Sigmoid colon (tissue), 7 donors: ENCODE data around the gene SPATS1. TPM values are rescaled to one million over a fixed set of nuclear protein-coding genes. Genes with fewer than 3 reads are reported as not detected.
"Not testable (repeated sequence)": the region's sequence is repeated elsewhere in the genome, so short reads cannot be mapped to it uniquely, and the experiment has no call there.

Source experiments
- DNase-seq: peaks from one replicate; pipeline ENCODE4 v3.0.0-alpha.2; 2019
- H3K27ac ChIP-seq, 4 donors: fragments of 200-600 bp; sonication (generic); one replicate each; pipeline ENCODE4 v1.5.1; 2016 to 2019; ENCODE audit warnings: mild to moderate bottlenecking in 1 of 4
- H3K27me3 ChIP-seq, 3 donors: fragments of 200-600 bp; sonication (generic); one replicate each; pipeline ENCODE4 v1.5.1; 2019; ENCODE audit warnings: mild to moderate bottlenecking in 1 of 3
- H3K36me3 ChIP-seq, 4 donors: fragments of 200-600 bp; sonication (generic); one replicate each; pipeline ENCODE4 v1.5.1; 2016 to 2019
- H3K4me1 ChIP-seq, 4 donors: fragments of 200-600 bp; sonication (generic); one replicate each; pipeline ENCODE4 v1.5.1; 2017 to 2019
- H3K4me3 ChIP-seq, 4 donors: fragments of 200-600 bp; sonication (generic); one replicate each; pipeline ENCODE4 v1.5.1; 2017 to 2019; ENCODE audit warnings: mild to moderate bottlenecking in 2 of 4, moderate library complexity in 1 of 4
- H3K9me3 ChIP-seq, 4 donors: fragments of 200-600 bp in 3 of 4; sonication (generic) in 3 of 4; one replicate each; pipeline versions ENCODE4 v1.5.1 to v1.6.1; 2013 to 2019
- EP300 ChIP-seq, 4 donors: sonication (generic); formaldehyde crosslinking; IDR thresholded peaks; one replicate each; pipeline ENCODE4 v1.6.1; 2017; ENCODE audit warnings: antibody characterized with exemption in 4 of 4
- POLR2A ChIP-seq, 2 donors: fragments of 450-650 bp; IDR thresholded peaks; one replicate each; pipeline ENCODE4 v1.6.1; 2016; ENCODE audit warnings: antibody characterized with exemption in 2 of 2, mild to moderate bottlenecking in 2 of 2, moderate library complexity in 2 of 2
- POLR2AphosphoS5 ChIP-seq, 4 donors: sonication (generic); formaldehyde crosslinking; IDR thresholded peaks; one replicate each; pipeline ENCODE4 v1.6.1; 2017; ENCODE audit warnings: antibody characterized with exemption in 4 of 4
- WGBS, 2 donors: extraction: QIAGEN DNeasy Blood & Tissue Kit; methylation state at CpG; one replicate each; pipeline ENCODE4 v1.1.7; 2013; 5-methylcytosine and 5-hydroxymethylcytosine counted together
- intact Hi-C: fragments of 100-400 bp; cut with DNase I; formaldehyde crosslinking; loops from one replicate; pipeline ENCODE4 v1.15.1; 2023
- polyA plus RNA-seq, 3 donors: library from polyadenylated mRNA; stranded (reverse); fragments of 200-250 nt; gene quantifications; one replicate each; pipeline ENCODE4 v1.2.3, GENCODE V29; 2013
- total RNA-seq, 4 donors: library from RNA; depleted of rRNA; stranded (reverse); fragments of >200 nt; gene quantifications; one replicate each; pipeline ENCODE4 v1.1.0, GENCODE V29; 2016
- TF ChIP-seq, protein P1 (sequence below), 4 experiments: fragments of 450-650 bp in 3 of 4; fragments of 200-600 bp in 1 of 4; IDR thresholded peaks; one replicate each; pipeline ENCODE4 v1.5.1; 2016 to 2019; ENCODE audit warnings: antibody characterized with exemption in 4 of 4, mild to moderate bottlenecking in 3 of 4, moderate library complexity in 2 of 4
- donor health status: healthy with polysubstance abuse.
- donor health status: Bipolar disorder and iron deficiency.
- donor health status: healthy.

SPATS1 gene
- total and polyA plus RNA-seq, 7 donors = not detected

DNA sequence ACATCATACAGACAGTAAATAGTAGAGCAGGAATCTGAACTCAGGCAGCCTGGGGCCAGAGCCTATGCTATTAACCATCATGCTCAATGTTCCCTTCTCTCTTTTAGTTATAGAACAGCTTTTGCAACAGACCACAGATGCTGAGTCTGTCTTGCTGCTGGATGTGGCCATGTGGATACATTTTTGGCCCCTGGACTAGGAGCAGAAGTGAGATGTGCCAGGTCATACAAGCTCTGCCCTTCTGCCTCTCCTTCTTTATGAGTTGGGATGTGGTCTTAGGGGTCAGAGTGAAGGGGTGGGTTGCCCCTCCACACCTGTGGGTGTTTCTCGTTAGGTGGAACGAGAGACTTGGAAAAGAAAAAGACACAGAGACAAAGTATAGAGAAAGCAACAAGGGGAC lies 14.7 kb upstream of the SPATS1 start:
- no peaks in the 10 kb centered on the region for H3K36me3 ChIP-seq
- peaks cover 0 to 13% (median 3%) of the 10 kb centered on the region in 3 donors for H3K27me3 ChIP-seq
- no peak overlapping the region for H3K4me3 ChIP-seq
- no peak for TF ChIP-seq POLR2AphosphoS5 (IDR thresholded peaks at IDR 0.05)
- TF ChIP-seq, protein P1, sequence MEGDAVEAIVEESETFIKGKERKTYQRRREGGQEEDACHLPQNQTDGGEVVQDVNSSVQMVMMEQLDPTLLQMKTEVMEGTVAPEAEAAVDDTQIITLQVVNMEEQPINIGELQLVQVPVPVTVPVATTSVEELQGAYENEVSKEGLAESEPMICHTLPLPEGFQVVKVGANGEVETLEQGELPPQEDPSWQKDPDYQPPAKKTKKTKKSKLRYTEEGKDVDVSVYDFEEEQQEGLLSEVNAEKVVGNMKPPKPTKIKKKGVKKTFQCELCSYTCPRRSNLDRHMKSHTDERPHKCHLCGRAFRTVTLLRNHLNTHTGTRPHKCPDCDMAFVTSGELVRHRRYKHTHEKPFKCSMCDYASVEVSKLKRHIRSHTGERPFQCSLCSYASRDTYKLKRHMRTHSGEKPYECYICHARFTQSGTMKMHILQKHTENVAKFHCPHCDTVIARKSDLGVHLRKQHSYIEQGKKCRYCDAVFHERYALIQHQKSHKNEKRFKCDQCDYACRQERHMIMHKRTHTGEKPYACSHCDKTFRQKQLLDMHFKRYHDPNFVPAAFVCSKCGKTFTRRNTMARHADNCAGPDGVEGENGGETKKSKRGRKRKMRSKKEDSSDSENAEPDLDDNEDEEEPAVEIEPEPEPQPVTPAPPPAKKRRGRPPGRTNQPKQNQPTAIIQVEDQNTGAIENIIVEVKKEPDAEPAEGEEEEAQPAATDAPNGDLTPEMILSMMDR (IDR thresholded peaks at IDR 0.05) = no peak
- TF ChIP-seq POLR2A (IDR thresholded peaks at IDR 0.05) = no peak
- TF ChIP-seq EP300 (IDR thresholded peaks at IDR 0.05) = no peak
- WGBS, 2 donors = 59 to 61% methylated on average over 2 of the region's 2 CpGs
- no peaks in the 10 kb centered on the region for H3K9me3 ChIP-seq
- no peaks in the 10 kb centered on the region for H3K4me1 ChIP-seq
- intact Hi-C loops = no loop called here
- no peak for DNase-seq
- no peak overlapping the region for H3K27ac ChIP-seq

DNA sequence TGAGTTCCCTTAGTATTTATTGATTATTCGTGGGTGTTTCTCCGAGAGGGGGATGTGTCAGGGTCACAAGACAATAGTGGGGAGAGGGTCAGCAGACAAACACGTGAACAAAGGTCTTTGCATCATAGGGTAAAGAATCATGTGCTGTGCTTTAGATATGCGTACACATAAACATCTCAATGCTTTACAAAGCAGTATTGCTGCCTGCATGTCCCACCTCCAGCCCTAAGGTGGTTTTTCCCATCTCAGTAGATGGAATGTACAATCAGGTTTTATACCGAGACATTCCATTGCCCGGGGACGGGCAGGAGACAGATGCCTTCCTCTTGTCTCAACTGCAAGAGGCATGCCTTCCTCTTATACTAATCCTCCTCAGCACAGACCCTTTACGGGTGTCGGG lies 14.2 kb upstream of the SPATS1 start:
- intact Hi-C loops = not testable (repeated sequence)
- 38% methylated on average over 7 of the region's 9 CpGs for WGBS, 2 donors
- H3K27me3 ChIP-seq = peaks cover 0 to 13% (median 3%) of the 10 kb centered on the region in 3 donors

DNA sequence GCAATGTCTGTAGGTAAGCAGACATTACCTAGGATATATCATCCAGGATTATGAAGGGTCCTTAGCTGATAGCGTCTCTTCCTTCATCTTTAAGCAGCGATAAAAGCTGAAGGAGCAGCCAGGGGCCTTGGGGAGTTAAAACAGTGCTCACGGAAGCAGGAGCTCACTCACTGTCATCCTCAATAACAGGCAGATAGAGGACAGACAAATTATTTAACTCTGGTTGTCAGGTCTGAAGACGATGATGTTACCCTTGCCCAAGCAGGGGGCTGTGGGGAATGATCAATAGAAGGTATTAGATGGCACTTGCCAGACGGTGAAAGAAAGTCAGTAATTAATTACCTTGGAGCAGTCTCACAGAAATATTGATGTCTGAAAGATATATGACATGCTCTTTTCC lies 12.6 kb upstream of the SPATS1 start:
- H3K4me1 ChIP-seq = no peaks in the 10 kb centered on the region
- no peak overlapping the region for H3K27ac ChIP-seq
- H3K9me3 ChIP-seq = no peaks in the 10 kb centered on the region
- peaks cover 0 to 17% (median 3%) of the 10 kb centered on the region in 3 donors for H3K27me3 ChIP-seq
- WGBS, 2 donors = 68 to 71% methylated on average over 5 of the region's 5 CpGs
- TF ChIP-seq POLR2A (IDR thresholded peaks at IDR 0.05) (no peak), EP300 (IDR thresholded peaks at IDR 0.05) (no peak), POLR2AphosphoS5 (IDR thresholded peaks at IDR 0.05) (no peak)
- TF ChIP-seq, protein P1 (IDR thresholded peaks at IDR 0.05) = no peak
- no peak for DNase-seq
- H3K4me3 ChIP-seq = no peak overlapping the region
- intact Hi-C loops = loop anchor here (10.0 kb wide), 1 partner anchor 235 kb away; no protein-coding TSS in a partner anchor
- H3K36me3 ChIP-seq = no peaks in the 10 kb centered on the region

More for the DNA sequence above, 14.2 kb upstream of the SPATS1 start:
- not testable (repeated sequence) for H3K9me3 ChIP-seq, H3K27ac ChIP-seq, H3K4me3 ChIP-seq, H3K4me1 ChIP-seq, H3K36me3 ChIP-seq, DNase-seq

DNA sequence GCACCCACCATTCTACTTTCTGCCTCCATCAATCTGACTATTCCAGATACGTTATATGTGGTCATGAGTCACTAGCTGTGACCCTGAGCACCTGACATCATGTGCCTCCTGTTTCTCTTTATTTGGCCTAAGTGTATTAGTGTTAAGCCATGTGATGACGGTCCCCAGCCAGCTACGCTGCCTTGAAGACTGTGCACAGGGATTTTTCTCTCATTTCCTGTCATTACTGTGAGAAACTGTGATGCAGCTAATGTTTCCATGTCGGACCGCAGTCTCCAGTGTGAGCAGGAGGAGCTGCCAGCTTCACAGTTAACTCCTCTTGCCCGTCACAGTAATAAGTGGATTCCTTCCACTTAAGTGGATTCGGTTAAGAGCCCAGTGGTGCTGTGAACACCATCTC lies 9.9 kb upstream of the SPATS1 start:
- DNase-seq = no peak
- Histone ChIP-seq H3K36me3 (no peaks in the 10 kb centered on the region), H3K27me3 (peaks cover 0 to 20% (median 3%) of the 10 kb centered on the region in 3 donors), H3K4me1 (no peaks in the 10 kb centered on the region), H3K4me3 (no peak overlapping the region), H3K27ac (no peak overlapping the region), H3K9me3 (no peaks in the 10 kb centered on the region)
- intact Hi-C loops = loop anchor here (10.0 kb wide), 1 partner anchor 238 kb away; no protein-coding TSS in a partner anchor
- WGBS, 2 donors = 65 to 73% methylated on average over 7 of the region's 7 CpGs
- TF ChIP-seq POLR2A (IDR thresholded peaks at IDR 0.05) = no peak
- no peak for TF ChIP-seq EP300 (IDR thresholded peaks at IDR 0.05)
- TF ChIP-seq, protein P1 (IDR thresholded peaks at IDR 0.05) = no peak
- TF ChIP-seq POLR2AphosphoS5 (IDR thresholded peaks at IDR 0.05) = no peak

DNA sequence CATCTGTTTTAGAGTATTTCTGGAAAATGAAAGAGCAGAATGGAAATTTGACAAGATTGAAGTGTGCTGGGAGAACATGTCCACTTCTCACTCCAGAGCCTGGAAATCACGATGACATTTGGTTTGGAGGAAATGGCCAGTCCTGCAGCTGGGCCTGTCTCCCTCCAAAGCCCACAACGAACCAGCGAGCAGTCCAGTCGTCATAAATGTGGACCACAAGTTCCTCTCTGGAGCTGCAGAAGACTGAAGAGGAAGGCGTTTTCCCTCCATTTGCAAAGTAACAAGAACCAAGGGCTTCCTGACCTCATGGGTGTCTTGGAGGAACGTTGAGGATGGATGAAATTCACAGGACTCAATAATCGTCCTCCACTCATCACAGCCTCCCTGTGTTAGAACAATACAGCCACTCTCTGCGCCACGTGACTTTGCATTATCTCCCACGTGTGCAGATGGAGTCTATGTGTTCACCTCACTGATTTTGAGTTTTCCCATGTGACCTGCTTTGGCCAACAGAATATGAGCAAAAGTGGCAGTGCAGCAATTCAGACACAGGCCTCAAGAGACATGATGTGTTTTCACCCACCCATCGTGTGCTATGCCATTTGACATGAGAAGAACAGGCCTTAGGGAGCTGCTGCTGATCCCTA lies 9.1 kb upstream of the SPATS1 start:
- Histone ChIP-seq H3K27me3 (peaks cover 0 to 20% (median 3%) of the 10 kb centered on the region in 3 donors), H3K9me3 (no peaks in the 10 kb centered on the region), H3K4me1 (no peaks in the 10 kb centered on the region), H3K4me3 (no peak overlapping the region), H3K36me3 (no peaks in the 10 kb centered on the region), H3K27ac (no peak overlapping the region)
- TF ChIP-seq POLR2A (IDR thresholded peaks at IDR 0.05) (no peak), POLR2AphosphoS5 (IDR thresholded peaks at IDR 0.05) (no peak), EP300 (IDR thresholded peaks at IDR 0.05) (no peak)
- TF ChIP-seq, protein P1 (IDR thresholded peaks at IDR 0.05) = no peak
- 66 to 78% methylated on average over 11 of the region's 11 CpGs for WGBS, 2 donors
- DNase-seq = no peak
- intact Hi-C loops = loop anchor here (10.0 kb wide), 1 partner anchor 239 kb away; no protein-coding TSS in a partner anchor
